ENCODE results near the gene MRTFA.
"Not testable (repeated sequence)": the region's sequence is repeated elsewhere in the genome, so short reads cannot be mapped to it uniquely, and the experiment has no call there.

Gene MRTFA

GRCh38 chr22:40679964-40680818 is 43.7 kb upstream of the MRTFA start:
- Histone ChIP-seq H3K4me3 (no peak overlapping the region), H3K9me3 (no peaks in the 10 kb centered on the region), H3K27me3 (peaks cover 0 to 35% of the 10 kb centered on the region in 2 donors), H3K27ac (no peak overlapping the region), H3K4me1 (peaks cover 0 to 31% (median 15%) of the 10 kb centered on the region in 4 donors), H3K36me3 (no peaks in the 10 kb centered on the region)
- TF ChIP-seq CTCF (IDR thresholded peaks at IDR 0.05), result no peak
- intact Hi-C loops (cut with DNase I; ENCODE audit: low total_unique reads), result no loop called here
- DNase-seq, result no peak

GRCh38 chr22:40679249-40679963 is 42.9 kb upstream of the MRTFA start, which contains the start of gene MCHR1:
MCHR1 (plus strand) TSS chr22:40679484; CDS start chr22:40679653, 169 bp downstream.
- no peak within 1 kb of the TSS for H3K27ac ChIP-seq
- peaks cover 0 to 30% of the 10 kb centered on the region in 2 donors for H3K27me3 ChIP-seq
- peaks cover 0 to 31% (median 15%) of the 10 kb centered on the region in 4 donors for H3K4me1 ChIP-seq
- peak within 1 kb of the TSS; percentile 7 to 25 for H3K4me3 ChIP-seq
- no peak for DNase-seq
- H3K9me3 ChIP-seq, result no peaks in the 10 kb centered on the region
- no peaks in the 10 kb centered on the region for H3K36me3 ChIP-seq
- TF ChIP-seq CTCF (IDR thresholded peaks at IDR 0.05), result no peak
- intact Hi-C loops (cut with DNase I; ENCODE audit: low total_unique reads), result no loop called here

GRCh38 chr22:40678493-40679248 is 42.2 kb upstream of the MRTFA start:
- no peaks in the 10 kb centered on the region for H3K36me3 ChIP-seq
- H3K4me1 ChIP-seq, result peaks cover 0 to 31% (median 15%) of the 10 kb centered on the region in 4 donors
- DNase-seq, result no peak
- H3K27me3 ChIP-seq, result peaks cover 0 to 30% of the 10 kb centered on the region in 2 donors
- H3K9me3 ChIP-seq, result no peaks in the 10 kb centered on the region
- H3K4me3 ChIP-seq, result no peak overlapping the region
- no peak overlapping the region for H3K27ac ChIP-seq
- TF ChIP-seq CTCF (IDR thresholded peaks at IDR 0.05), result no peak
- intact Hi-C loops (cut with DNase I; ENCODE audit: low total_unique reads), result no loop called here

- intact Hi-C loops (cut with DNase I; ENCODE audit: low total_unique reads), result no loop called here
- Histone ChIP-seq H3K4me1 (peaks cover 0 to 20% (median 12%) of the 10 kb centered on the region in 4 donors), H3K36me3 (no peaks in the 10 kb centered on the region), H3K27me3 (peaks cover 0 to 30% of the 10 kb centered on the region in 2 donors), H3K4me3 (no peak overlapping the region), H3K9me3 (no peaks in the 10 kb centered on the region), H3K27ac (no peak overlapping the region)
- no peak for DNase-seq
- no peak for TF ChIP-seq CTCF (IDR thresholded peaks at IDR 0.05)
Measured at GRCh38 chr22:40676644-40677043, 40.1 kb upstream of the MRTFA start.

- Histone ChIP-seq H3K4me1 (peaks cover 0 to 20% (median 12%) of the 10 kb centered on the region in 4 donors), H3K27me3 (peaks cover 0 to 26% of the 10 kb centered on the region in 2 donors)
- DNase-seq; H3K9me3 ChIP-seq; H3K27ac ChIP-seq; intact Hi-C loops (cut with DNase I; ENCODE audit: low total_unique reads); H3K36me3 ChIP-seq; H3K4me3 ChIP-seq: not testable (repeated sequence)
Measured at GRCh38 chr22:40676166-40676565, 39.6 kb upstream of the MRTFA start.

Measured in tibial artery (tissue), 4 donors.